GM12874 (cell line): ENCODE data around the gene PPP2R3B.

ENCODE experiments used
- CTCF ChIP-seq: IDR thresholded peaks from 2 replicates; pipeline ENCODE4 v1.5.1; 2011; ENCODE audit warnings: low read depth, mild to moderate bottlenecking, control low read depth, low read length, moderate library complexity; ENCODE audit not compliant: insufficient read depth

Gene PPP2R3B

GRCh38 chrX:427812-428725 is 41.4 kb upstream of the PPP2R3B start:
- TF ChIP-seq CTCF = no peak

GRCh38 chrX:426881-427280 is 40.2 kb upstream of the PPP2R3B start:
- no peak for TF ChIP-seq CTCF

GRCh38 chrX:425056-425455 is 38.3 kb upstream of the PPP2R3B start:
- TF ChIP-seq CTCF = no peak

GRCh38 chrX:421646-422391 is 35.1 kb upstream of the PPP2R3B start:
- TF ChIP-seq CTCF = no peak

- TF ChIP-seq CTCF = no peak
Observed at GRCh38 chrX:420496-421223, 34.0 kb upstream of the PPP2R3B start.

- no peak for TF ChIP-seq CTCF
Observed at GRCh38 chrX:418927-419729, 32.4 kb upstream of the PPP2R3B start.
